ENCODE measurements around the gene VWA2.

The VWA2 gene

DNA sequence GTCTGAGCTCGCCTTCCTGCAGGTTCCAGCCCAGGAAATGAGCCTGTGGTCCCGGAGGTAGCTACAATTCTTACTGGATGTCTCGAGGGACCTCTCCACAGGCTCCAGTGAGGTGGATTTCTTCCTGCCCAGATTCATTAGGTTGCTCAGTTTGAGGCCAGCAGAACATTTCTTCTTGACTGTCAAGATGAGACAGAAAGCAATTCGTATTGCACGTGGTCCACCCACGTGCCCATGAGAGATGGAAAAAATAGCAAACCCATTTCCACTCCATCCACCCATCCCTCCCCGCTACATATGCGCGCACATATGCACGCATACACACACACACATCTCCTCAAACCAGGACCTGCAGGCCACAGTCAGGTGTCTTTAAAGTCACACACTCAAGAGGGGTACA lies 68.7 kb downstream of the VWA2 start:
- TF ChIP-seq, protein P1, sequence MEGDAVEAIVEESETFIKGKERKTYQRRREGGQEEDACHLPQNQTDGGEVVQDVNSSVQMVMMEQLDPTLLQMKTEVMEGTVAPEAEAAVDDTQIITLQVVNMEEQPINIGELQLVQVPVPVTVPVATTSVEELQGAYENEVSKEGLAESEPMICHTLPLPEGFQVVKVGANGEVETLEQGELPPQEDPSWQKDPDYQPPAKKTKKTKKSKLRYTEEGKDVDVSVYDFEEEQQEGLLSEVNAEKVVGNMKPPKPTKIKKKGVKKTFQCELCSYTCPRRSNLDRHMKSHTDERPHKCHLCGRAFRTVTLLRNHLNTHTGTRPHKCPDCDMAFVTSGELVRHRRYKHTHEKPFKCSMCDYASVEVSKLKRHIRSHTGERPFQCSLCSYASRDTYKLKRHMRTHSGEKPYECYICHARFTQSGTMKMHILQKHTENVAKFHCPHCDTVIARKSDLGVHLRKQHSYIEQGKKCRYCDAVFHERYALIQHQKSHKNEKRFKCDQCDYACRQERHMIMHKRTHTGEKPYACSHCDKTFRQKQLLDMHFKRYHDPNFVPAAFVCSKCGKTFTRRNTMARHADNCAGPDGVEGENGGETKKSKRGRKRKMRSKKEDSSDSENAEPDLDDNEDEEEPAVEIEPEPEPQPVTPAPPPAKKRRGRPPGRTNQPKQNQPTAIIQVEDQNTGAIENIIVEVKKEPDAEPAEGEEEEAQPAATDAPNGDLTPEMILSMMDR (IDR thresholded peaks at IDR 0.05; ENCODE audit: insufficient read depth, missing control alignments), result no peak
- FAIRE-seq (no peak), DNase-seq (ENCODE audit: insufficient read length, low spot score) (no peak)

- TF ChIP-seq, protein P1 (IDR thresholded peaks at IDR 0.05; ENCODE audit: insufficient read depth, missing control alignments), result no peak
- no peak for FAIRE-seq
- no peak for DNase-seq (ENCODE audit: insufficient read length, low spot score)
Measured at GRCh38 chr10:114308531-114309363, 69.7 kb downstream of the VWA2 start.

DNA sequence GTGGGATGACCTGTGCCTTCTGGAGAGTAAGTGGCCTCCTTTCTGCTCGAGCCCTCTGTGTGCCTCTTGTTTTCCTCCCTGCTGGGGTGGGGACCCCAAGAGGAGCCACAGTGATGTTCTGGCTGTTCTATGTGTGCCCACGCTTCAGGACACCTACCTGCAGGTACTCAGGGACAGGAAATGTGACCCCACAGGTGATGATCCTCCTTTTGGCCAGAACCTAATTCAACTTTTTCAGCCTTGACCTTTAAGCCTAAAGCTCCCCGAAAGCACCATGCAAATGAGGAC lies 70.3 kb downstream of the VWA2 start:
- FAIRE-seq (no peak), DNase-seq (ENCODE audit: insufficient read length, low spot score) (no peak)
- TF ChIP-seq, protein P1 (IDR thresholded peaks at IDR 0.05; ENCODE audit: insufficient read depth, missing control alignments), result no peak

DNA sequence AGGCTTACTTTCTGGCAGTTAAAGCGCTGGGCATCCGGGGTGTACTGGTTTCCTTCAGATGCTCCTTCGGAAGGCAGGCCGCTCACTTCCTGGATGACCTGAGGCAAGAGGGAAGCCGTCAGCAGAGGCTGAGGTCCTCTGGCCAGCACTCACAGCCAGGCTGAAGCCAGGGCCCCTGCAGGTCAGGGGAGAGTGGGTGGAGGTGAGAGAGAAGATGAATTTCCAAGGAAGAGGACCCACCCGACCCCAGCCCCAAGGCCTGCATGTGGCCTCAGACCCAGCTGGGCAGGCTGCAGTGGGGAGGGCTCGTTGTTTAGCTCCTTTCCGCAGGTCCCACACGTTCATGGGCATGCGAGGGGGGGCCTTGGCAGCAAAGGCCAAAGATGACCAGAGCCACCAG lies 71.3 kb downstream of the VWA2 start:
- TF ChIP-seq, protein P1 (IDR thresholded peaks at IDR 0.05; ENCODE audit: insufficient read depth, missing control alignments), result no peak
- no peak for DNase-seq (ENCODE audit: insufficient read length, low spot score)
- FAIRE-seq, result no peak

DNA sequence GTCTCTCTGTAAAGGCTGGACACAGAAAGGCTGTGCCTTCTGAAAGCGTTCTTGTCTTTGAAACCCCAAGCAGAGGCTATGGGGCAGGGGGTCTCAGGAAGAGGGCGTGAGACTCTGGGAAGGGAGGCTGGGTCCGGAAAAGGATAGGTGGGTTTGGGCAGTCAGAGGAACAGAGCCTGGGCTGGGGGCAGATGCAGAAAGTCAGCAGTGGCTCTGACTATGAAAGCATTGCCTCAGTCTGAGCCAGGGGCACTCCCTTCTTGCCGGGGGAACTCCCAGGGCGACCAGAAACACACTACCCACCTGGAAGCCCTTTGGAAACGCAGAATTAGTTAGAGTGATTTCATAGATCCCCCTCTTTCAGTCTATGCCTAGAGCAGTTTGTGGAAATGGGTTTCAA lies 72.0 kb downstream of the VWA2 start:
- FAIRE-seq, result no peak
- DNase-seq (ENCODE audit: insufficient read length, low spot score), result no peak
- TF ChIP-seq, protein P1 (IDR thresholded peaks at IDR 0.05; ENCODE audit: insufficient read depth, missing control alignments), result no peak

DNA sequence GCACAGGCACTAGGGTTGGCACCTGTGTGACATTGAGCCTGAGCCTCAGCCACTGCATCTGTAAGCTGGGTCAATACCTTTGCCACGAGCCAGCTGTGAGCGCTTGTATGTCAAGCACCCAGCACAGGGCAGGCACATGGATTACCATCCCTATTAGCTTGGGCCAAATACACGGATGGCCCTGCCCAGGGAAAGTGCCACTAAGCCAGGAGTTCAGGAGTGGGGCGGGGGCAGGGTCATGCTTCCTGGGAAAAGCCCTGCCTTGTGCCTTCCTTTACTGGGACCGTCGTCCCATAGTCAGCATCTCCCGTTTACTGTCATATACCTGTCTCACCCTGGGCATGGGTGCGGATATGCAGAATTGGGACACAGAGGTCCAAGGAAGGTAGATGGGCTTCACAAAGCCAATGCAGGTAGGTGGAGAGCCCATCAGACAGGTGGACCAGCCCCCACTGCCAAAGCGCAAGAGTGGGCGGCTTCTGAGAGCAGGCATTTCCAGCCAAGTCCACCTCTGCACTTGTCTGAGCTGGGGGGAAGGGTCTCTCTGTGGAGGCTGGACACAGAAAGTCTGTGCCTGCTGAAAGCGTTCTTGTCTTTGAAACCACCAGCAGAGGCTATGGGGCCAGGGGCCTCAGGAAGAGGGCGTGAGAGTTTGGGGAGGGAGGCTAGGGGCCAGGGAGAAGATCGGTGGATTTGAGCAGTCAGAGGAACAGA lies 72.6 kb downstream of the VWA2 start:
- TF ChIP-seq, protein P1 (IDR thresholded peaks at IDR 0.05; ENCODE audit: insufficient read depth, missing control alignments), result no peak
- DNase-seq (ENCODE audit: insufficient read length, low spot score) (no peak), FAIRE-seq (no peak)

DNA sequence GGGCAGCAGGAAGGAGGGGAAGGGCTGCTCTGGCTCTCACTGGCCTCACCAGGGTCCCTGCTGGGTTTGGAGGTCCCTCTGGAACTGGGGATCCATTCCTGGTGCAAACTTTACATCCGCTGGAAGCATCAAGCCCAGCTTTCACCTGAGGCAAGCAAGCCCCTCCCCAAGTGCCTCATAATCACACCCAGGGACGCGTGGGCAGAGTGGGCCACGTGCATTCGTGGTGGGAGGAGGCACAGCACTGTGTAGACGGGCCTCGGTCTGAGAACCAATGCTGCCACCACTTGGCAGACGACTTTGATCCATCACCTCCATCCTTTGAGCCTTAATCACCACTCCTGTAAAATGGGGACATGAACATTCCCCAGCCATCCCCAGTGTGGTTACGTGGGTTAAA lies 74.1 kb downstream of the VWA2 start:
- DNase-seq (ENCODE audit: insufficient read length, low spot score) (no peak), FAIRE-seq (no peak)
- TF ChIP-seq, protein P1 (IDR thresholded peaks at IDR 0.05; ENCODE audit: insufficient read depth, missing control alignments), result no peak
